Liver (tissue), 9 donors: Measurements from ENCODE around the gene ERBB2. TPM values are rescaled to one million over a fixed set of nuclear protein-coding genes. Genes with fewer than 3 reads are reported as not detected.

ENCODE experiments used
- DNase-seq: peaks from one replicate; pipeline ENCODE4 v3.0.0-alpha.2; 2017; ENCODE audit warnings: low spot score
- H3K27ac ChIP-seq, 2 donors: one replicate each; pipeline ENCODE4 v1.7.0; 2013; ENCODE audit warnings: inconsistent platforms in 2 of 2, low read length in 2 of 2, control low read depth in 1 of 2, low read depth in 1 of 2, mild to moderate bottlenecking in 1 of 2
- H3K27me3 ChIP-seq, 4 donors: one replicate each; pipeline versions ENCODE4 v1.6.1 to v1.7.0; 2013; ENCODE audit warnings: low read length in 3 of 4, inconsistent platforms in 1 of 4, mild to moderate bottlenecking in 1 of 4, moderate library complexity in 1 of 4; ENCODE audit not compliant: control insufficient read depth in 4 of 4, insufficient read depth in 4 of 4
- H3K36me3 ChIP-seq, 4 donors: one replicate each; pipeline versions ENCODE4 v1.6.1 to v1.7.0; 2013; ENCODE audit warnings: low read length in 3 of 4, mild to moderate bottlenecking in 3 of 4, low read depth in 1 of 4, moderate library complexity in 1 of 4; ENCODE audit not compliant: control insufficient read depth in 4 of 4, insufficient read depth in 3 of 4
- H3K4me1 ChIP-seq, 4 donors: one replicate each; pipeline versions ENCODE4 v1.6.1 to v1.7.0; 2013; ENCODE audit warnings: low read length in 3 of 4, mild to moderate bottlenecking in 3 of 4, moderate library complexity in 1 of 4; ENCODE audit not compliant: control insufficient read depth in 4 of 4, insufficient read depth in 4 of 4
- H3K4me3 ChIP-seq, 3 donors: one replicate each; pipeline versions ENCODE4 v1.6.1 to v1.7.0; 2013; ENCODE audit warnings: low read length in 3 of 3, control low read depth in 1 of 3, low read depth in 1 of 3, mild to moderate bottlenecking in 1 of 3
- H3K9ac ChIP-seq, 2 donors: one replicate each; pipeline ENCODE4 v1.7.0; 2013; ENCODE audit warnings: low read length in 2 of 2, mild to moderate bottlenecking in 2 of 2, moderate library complexity in 2 of 2, control low read depth in 1 of 2, low read depth in 1 of 2
- H3K9me3 ChIP-seq, 4 donors: one replicate each; pipeline versions ENCODE4 v1.6.1 to v1.7.0; 2013; ENCODE audit warnings: low read length in 3 of 4; ENCODE audit not compliant: control insufficient read depth in 4 of 4
- ATF3 ChIP-seq: IDR thresholded peaks from 2 replicates; pipeline ENCODE4 v1.6.1; 2016; ENCODE audit warnings: antibody characterized with exemption
- EGR1 ChIP-seq, 2 donors: IDR thresholded peaks; 2 replicates each; pipeline ENCODE4 v1.6.1; 2016 to 2018; ENCODE audit warnings: antibody characterized with exemption in 2 of 2, low read depth in 2 of 2
- FOXA1 ChIP-seq: IDR thresholded peaks from 2 replicates; pipeline ENCODE4 v1.6.1; 2016; ENCODE audit warnings: antibody characterized with exemption
- FOXA2 ChIP-seq: IDR thresholded peaks from 2 replicates; pipeline ENCODE4 v1.6.1; 2016; ENCODE audit warnings: antibody characterized with exemption
- HNF4A ChIP-seq, 2 donors: conservative IDR thresholded peaks; 2 replicates each; pipeline ENCODE4 v1.6.1; 2016; ENCODE audit warnings: antibody characterized with exemption in 2 of 2, mild to moderate bottlenecking in 2 of 2
- HNF4G ChIP-seq: IDR thresholded peaks from 2 replicates; pipeline ENCODE4 v1.6.1; 2016; ENCODE audit warnings: antibody characterized with exemption
- NR2F2 ChIP-seq: IDR thresholded peaks from 2 replicates; pipeline ENCODE4 v1.6.1; 2016; ENCODE audit warnings: antibody characterized with exemption
- RAD21 ChIP-seq, 2 donors: IDR thresholded peaks; 2 replicates each; pipeline ENCODE4 v1.6.1; 2016; ENCODE audit warnings: antibody characterized with exemption in 2 of 2, mild to moderate bottlenecking in 2 of 2
- REST ChIP-seq: IDR thresholded peaks from 2 replicates; pipeline ENCODE4 v1.6.1; 2016; ENCODE audit warnings: antibody characterized with exemption, mild to moderate bottlenecking
- RXRA ChIP-seq, 2 donors: IDR thresholded peaks; 2 replicates each; pipeline ENCODE4 v1.6.1; 2017 to 2018; ENCODE audit warnings: antibody characterized with exemption in 2 of 2, mild to moderate bottlenecking in 1 of 2
- SP1 ChIP-seq: IDR thresholded peaks from 2 replicates; pipeline ENCODE4 v1.6.1; 2018; ENCODE audit warnings: antibody characterized with exemption, mild to moderate bottlenecking
- TAF1 ChIP-seq: conservative IDR thresholded peaks from 2 replicates; pipeline ENCODE4 v1.6.1; 2016; ENCODE audit warnings: antibody characterized with exemption, mild to moderate bottlenecking
- YY1 ChIP-seq: IDR thresholded peaks from 2 replicates; pipeline ENCODE4 v1.6.1; 2016; ENCODE audit warnings: antibody characterized with exemption, mild to moderate bottlenecking
- WGBS: extraction: QIAGEN DNeasy Blood & Tissue Kit; methylation state at CpG from one replicate; pipeline ENCODE4 v1.1.7; 2013; 5-methylcytosine and 5-hydroxymethylcytosine counted together
- polyA plus RNA-seq, 2 donors: library from polyadenylated mRNA; stranded (reverse) in 1 of 2; unstranded in 1 of 2; fragments of 200-250 nt in 1 of 2; fragments of >200 nt in 1 of 2; fragmentation: Nextera tagmentation in 1 of 2; extraction: Ambion mirVana in 1 of 2; gene quantifications; one replicate each; pipeline versions ENCODE4 v1.2.1 to v1.2.3, GENCODE V29; 2013 to 2015
- total RNA-seq, 2 donors: library from RNA; depleted of rRNA; stranded (reverse); fragments of >200 nt; gene quantifications; one replicate each; pipeline ENCODE4 v1.2.3, GENCODE V29; 2014
- TF ChIP-seq, protein P1 (sequence below): fragments of 150-350 bp; IDR thresholded peaks from 2 replicates; pipeline ENCODE4 v1.5.1; 2017; ENCODE audit warnings: improper control_type of control experiment, low read depth, low read length; ENCODE audit not compliant: missing input control
- TF ChIP-seq, protein P2 (sequence below): IDR thresholded peaks from 2 replicates; pipeline ENCODE4 v1.6.1; 2016; ENCODE audit warnings: antibody characterized with exemption
- TF ChIP-seq, protein P3 (sequence below): IDR thresholded peaks from 2 replicates; pipeline ENCODE4 v1.6.1; 2016; ENCODE audit warnings: antibody characterized with exemption
- donor health status: healthy.
- donor health status: healthy.
- donor health status: healthy.
- donor health status: healthy.
- donor health status: healthy.

The ERBB2 gene
- total and polyA plus RNA-seq, 4 donors: 4.7 to 28.8 (median 15.7) TPM

DNA sequence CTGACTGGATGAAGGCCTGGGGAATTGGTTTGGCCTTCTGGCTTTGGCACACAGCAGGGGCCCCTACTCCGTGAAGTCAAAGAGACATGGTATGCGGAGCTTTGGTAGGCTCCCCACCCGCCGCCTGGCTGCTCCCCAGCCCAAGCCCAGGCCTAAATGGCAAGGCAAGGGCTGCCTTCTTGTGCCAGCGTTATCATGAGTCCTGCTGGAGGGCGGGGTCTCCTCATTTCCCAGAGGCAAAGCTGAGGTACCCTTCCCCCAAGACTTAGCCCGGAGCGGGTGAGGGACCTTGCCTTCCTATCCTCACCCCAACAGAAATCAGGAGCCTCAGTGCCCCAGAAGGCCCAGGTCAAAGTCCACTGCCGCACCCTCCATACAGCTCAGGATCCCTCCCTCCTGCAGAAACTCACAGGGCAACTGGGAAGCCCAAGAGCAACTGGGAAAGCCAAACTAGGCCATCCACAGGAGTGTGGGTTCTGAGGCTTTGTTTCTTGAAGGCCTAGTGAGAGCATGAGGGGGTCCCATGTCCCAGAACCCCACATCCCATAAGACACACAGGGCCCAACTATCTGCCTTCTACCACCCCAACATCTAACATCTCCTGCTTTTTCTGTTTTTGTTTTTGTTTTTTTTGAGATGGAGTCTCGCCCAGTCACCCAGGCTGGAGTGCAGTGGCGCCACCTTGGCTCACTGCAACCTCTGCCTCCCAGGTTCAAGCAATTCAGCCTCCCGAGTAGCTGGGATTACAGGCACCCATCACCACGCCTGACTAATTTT, 21.3 kb upstream of the ERBB2 start:
- Histone ChIP-seq H3K27me3 (no peaks in the 10 kb centered on the region), H3K9me3 (no peaks in the 10 kb centered on the region), H3K4me3 (no peak overlapping the region), H3K4me1 (peaks cover 0 to 7% (median under 1%) of the 10 kb centered on the region in 4 donors), H3K36me3 (peaks cover 0 to 6% (median 2%) of the 10 kb centered on the region in 4 donors), H3K9ac (no peak overlapping the region), H3K27ac (no peak overlapping the region)
- TF ChIP-seq RXRA (IDR thresholded peaks at IDR 0.05) (no peak), HNF4A (conservative IDR thresholded peaks at IDR 0.05) (no peak), SP1 (no peak), NR2F2 (no peak), FOXA2 (no peak), YY1 (no peak), RAD21 (IDR thresholded peaks at IDR 0.05) (no peak), FOXA1 (no peak), REST (no peak), TAF1 (no peak), EGR1 (IDR thresholded peaks at IDR 0.05; ENCODE audit: low read depth in 2 of 2) (no peak)
- TF ChIP-seq, protein P1, sequence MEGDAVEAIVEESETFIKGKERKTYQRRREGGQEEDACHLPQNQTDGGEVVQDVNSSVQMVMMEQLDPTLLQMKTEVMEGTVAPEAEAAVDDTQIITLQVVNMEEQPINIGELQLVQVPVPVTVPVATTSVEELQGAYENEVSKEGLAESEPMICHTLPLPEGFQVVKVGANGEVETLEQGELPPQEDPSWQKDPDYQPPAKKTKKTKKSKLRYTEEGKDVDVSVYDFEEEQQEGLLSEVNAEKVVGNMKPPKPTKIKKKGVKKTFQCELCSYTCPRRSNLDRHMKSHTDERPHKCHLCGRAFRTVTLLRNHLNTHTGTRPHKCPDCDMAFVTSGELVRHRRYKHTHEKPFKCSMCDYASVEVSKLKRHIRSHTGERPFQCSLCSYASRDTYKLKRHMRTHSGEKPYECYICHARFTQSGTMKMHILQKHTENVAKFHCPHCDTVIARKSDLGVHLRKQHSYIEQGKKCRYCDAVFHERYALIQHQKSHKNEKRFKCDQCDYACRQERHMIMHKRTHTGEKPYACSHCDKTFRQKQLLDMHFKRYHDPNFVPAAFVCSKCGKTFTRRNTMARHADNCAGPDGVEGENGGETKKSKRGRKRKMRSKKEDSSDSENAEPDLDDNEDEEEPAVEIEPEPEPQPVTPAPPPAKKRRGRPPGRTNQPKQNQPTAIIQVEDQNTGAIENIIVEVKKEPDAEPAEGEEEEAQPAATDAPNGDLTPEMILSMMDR: no peak
- TF ChIP-seq, protein P2, sequence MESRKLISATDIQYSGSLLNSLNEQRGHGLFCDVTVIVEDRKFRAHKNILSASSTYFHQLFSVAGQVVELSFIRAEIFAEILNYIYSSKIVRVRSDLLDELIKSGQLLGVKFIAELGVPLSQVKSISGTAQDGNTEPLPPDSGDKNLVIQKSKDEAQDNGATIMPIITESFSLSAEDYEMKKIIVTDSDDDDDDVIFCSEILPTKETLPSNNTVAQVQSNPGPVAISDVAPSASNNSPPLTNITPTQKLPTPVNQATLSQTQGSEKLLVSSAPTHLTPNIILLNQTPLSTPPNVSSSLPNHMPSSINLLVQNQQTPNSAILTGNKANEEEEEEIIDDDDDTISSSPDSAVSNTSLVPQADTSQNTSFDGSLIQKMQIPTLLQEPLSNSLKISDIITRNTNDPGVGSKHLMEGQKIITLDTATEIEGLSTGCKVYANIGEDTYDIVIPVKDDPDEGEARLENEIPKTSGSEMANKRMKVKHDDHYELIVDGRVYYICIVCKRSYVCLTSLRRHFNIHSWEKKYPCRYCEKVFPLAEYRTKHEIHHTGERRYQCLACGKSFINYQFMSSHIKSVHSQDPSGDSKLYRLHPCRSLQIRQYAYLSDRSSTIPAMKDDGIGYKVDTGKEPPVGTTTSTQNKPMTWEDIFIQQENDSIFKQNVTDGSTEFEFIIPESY: no peak
- WGBS: 82% methylated on average over 13 of the region's 13 CpGs
- DNase-seq: no peak

- Histone ChIP-seq H3K4me1 (peaks cover 0 to 7% (median under 1%) of the 10 kb centered on the region in 4 donors), H3K9me3 (no peaks in the 10 kb centered on the region), H3K27ac (no peak overlapping the region), H3K27me3 (no peaks in the 10 kb centered on the region), H3K4me3 (no peak overlapping the region), H3K36me3 (peaks cover 0 to 13% (median 3%) of the 10 kb centered on the region in 4 donors), H3K9ac (no peak overlapping the region)
- 73% methylated on average over 12 of the region's 12 CpGs for WGBS
- DNase-seq: no peak
- TF ChIP-seq, protein P3, sequence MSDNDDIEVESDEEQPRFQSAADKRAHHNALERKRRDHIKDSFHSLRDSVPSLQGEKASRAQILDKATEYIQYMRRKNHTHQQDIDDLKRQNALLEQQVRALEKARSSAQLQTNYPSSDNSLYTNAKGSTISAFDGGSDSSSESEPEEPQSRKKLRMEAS: no peak
- TF ChIP-seq HNF4G: no peak
- TF ChIP-seq EGR1 (IDR thresholded peaks at IDR 0.05; ENCODE audit: low read depth in 2 of 2): no peak
- TF ChIP-seq HNF4A (conservative IDR thresholded peaks at IDR 0.05): no peak
- no peak for TF ChIP-seq YY1
- TF ChIP-seq SP1: no peak
- no peak for TF ChIP-seq ATF3
- TF ChIP-seq FOXA1: no peak
Observed at GRCh38 chr17:39679521-39680192, 20.2 kb upstream of the ERBB2 start.
